Stimulated activated CD8-positive, alpha-beta memory T cell treated with anti-CD3 and anti-CD28 coated beads, Interleukin-7, amount 100 ng/mL, for 48 hours (primary cell): ENCODE data around the gene MARCHF3.

Experiments used
- DNase-seq, 2 donors: peaks; one replicate each; pipeline ENCODE4 v3.0.0-alpha.2; 2020; ENCODE audit warnings: low read depth in 1 of 2; ENCODE audit errors: extremely low read depth in 1 of 2

MARCHF3 gene

DNA sequence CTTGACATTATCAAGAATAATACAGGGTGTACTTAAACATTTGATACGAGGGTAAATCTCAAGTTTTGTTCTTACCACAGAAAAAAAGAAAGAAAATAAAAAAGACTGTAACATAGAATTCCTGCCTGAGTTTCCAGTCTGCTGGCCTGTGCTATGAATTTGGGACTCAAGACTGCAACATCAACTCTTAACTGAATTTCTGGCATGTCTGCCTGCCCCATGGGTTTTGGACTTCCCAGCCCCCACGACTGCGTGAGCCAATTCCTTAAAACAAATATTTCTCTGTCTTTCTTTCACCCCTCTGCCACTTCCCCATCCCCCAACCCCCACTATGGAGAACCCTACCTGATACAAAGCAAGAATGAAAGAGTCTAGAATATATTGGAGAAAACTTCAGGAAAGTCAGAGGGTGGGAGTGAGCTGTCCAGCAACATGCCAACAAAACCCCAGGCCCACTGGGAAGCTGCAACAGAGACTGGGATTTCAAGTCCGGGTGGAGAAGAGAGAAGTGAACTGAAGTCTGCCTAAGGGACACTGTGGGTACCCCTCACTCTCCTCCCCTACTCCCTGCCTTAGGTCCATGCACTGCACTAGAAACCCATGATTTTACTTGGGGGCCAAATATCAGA, 43.0 kb downstream of the MARCHF3 start:
- DNase-seq: no peak

DNA sequence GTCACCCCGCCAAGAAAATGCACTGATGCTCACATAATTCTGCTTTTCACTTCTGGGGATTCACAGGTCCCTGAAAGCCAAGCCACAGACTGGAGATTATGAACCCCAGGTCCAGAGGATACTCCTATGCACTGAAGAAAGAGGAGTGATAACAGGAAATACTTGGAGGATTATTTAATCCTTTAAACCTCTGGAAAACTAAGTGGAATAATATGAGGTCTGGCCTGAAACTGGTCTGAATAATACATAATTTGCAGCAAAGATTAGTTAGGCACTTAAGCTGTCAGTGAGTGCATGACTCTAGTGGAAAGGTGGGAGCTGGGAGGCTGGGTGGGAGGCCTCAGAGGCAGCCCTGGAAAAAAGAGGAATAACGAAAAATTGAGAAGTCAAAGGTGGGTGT, 45.7 kb downstream of the MARCHF3 start:
- DNase-seq: no peak

DNA sequence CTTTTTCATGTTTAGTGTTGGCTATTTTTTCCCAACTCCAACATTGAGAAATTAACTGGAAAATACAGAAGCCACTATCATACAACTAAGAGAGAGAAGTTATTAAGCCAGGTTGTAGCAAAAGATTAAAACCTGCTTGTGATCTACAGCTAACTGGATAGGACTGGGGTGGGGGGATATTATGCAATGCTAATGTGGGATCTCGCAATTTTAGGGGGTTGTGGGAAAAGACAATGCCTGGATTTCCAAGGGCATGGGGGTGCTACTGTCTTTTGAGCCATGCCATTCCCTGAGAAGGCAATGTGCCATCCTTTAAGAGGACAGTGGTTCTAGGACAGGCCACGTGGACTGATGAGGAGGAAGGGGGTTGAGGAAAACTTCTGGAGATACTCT, 46.5 kb downstream of the MARCHF3 start:
- DNase-seq: no peak

DNA sequence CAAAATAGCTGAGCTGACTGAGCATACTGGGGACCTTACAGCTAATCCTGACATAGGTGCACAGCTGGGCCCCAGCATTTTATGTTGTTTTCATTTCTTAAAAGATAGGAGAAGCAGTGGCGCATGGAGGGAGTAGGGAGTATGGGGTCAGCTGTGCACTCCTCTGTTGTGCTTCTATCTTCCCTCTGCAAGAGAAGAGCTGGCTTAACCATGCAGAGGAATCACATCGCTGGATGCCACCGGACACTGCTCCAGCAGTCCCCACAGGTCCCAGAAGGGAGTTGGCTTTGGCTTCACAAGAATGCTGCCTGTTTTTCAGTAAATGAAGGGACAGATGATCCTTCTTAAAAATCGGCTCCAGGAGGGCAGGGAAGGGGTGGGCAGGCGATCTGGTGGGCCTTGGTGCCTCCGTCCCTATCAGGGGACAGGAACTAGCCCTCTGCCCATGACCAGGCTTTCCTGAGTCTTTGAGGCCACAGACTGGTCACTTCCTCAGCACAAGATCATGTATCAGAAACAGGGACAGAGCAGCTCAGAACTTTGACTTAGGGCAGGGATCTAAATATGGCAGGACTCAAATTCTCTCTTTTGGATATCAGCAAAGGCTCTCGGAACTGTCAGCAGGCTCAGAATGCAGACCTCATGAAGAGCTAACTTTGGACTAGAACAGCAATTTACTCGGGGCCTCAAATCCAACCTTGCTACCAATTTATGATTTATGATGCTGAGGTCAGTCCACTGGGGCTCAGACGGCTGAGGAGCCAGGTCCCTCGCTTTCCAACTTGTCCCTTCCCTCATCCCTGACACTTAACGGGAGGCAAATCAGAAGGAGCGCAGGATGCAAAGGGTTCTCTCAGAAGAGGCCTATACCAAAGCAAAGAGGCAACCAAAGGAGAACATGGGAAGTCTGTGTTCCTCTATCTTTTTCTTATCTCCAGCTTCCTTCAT, 47.2 kb downstream of the MARCHF3 start:
- DNase-seq: no peak

DNA sequence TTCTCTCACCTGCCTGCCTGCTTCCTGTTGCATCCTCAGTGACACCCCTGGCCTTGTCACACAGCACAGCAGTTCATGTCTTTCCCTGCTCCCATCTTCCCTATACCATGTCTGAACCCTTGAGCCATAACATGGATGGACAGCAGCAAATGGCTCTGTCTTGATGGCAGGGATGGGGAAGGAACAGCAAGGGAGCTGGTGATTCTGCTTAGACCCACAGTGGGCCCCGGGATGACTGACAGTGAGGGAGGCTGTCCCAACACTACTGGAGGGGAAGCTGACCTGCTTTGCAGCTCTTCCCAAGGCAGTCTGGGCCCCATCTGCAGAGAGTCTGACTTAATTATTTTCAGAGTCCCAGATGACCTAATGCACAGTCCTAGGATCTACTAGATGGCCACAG, 48.2 kb downstream of the MARCHF3 start:
- no peak for DNase-seq

DNA sequence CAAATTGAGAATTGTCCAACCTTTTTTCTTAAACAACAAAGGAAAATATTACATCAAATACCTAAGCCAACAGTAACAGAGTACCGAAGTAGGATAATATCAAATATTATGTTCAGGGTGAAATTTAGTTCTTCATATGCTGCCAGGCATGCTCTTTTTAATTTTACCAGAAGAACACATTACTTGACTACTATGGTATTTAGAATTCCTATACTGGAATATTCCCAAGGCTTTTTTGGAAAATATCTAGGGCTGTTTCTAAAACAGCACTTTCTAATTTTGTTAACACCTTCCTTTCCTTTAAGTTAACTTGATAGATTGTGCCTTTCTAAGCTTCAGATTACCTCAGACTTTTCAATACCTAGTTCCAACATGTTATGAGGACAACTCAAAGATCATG, 48.7 kb downstream of the MARCHF3 start:
- no peak for DNase-seq

DNA sequence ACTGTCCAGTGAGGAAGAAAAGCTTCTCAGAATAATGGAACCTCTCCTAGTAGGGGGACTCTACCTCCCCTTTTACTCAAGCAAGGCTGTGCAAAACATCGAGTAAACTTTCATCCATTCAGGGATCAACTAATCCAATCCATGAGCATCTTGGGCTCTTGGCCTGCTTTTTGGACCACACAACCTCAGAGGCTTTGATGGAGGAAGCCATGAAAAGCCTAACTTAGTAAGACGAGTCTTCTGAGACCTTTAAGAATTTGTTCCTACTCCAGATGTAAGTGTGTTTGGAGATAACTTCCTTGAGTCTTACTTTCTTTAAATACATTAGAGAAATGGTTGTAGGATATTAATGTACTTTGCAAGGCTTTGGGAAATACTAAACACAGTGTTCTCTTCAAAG, 49.1 kb downstream of the MARCHF3 start:
- no peak for DNase-seq

DNA sequence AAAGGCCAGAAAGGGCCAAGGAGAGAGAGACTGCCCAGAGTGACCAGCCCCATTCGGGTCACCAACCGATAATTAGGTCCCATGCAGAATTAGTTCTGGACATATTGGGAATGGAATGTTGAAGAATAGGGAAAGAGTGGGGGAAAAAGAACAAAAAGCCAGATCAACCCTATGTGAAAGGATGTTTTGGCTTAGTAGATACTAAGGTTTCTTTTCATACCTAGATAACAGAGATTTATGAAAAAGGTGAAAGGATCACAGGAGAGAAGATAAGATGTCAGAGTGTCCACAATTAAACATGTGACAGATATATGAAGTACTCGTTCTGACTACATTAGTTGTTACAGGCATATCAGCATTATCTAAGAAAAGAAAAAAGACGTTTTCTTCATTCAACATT, 52.1 kb downstream of the MARCHF3 start:
- DNase-seq: no peak

DNA sequence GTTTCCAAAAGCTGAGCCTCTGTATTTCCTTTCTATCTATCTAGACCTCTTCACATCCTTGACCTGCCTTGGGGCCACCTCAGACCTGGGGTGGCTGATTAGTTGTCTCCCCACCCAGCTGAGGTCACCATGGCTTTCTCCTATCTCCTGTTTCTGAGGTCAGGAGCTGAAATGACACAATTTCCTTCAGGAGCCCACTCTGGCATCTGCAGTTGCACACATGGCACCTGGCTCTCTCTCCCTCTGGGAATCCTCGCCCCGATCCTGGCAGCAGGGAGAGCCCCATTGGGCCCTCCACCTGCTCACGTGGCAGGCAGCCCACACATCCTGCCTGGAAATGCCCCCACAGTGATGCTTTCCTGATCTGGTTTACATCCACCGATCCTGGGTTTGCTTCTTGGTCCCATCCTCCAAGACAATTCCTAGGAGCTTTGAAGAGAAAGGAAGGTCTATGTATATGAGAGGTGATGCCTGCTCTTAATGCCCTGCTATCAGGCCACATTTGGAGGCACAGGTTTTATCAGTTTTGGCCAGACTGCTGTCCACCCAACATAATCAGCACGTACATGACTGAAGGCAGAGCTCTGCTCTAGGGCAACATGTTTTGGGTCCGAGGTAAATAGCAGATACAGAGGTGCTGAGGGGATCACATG, 53.7 kb downstream of the MARCHF3 start:
- no peak for DNase-seq

DNA sequence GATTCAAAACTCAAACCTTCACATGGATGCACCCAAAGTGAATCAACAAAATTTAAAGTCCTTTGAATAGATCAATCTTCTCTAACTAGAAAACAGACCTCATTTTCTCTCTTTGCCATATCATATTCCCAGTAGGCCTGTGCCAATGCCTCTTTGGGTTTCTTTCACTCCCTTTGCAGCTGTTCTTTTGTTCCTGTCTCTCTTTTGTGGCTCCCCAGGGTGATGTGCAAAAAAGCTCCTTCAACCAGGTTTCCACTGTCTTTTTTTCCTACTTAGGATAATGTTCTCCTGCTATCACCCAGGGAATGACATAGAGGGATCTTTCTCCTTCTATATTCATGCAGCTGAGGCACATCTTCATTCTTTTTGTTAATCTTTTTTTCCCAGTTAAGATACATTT, 54.6 kb downstream of the MARCHF3 start:
- DNase-seq: no peak

DNA sequence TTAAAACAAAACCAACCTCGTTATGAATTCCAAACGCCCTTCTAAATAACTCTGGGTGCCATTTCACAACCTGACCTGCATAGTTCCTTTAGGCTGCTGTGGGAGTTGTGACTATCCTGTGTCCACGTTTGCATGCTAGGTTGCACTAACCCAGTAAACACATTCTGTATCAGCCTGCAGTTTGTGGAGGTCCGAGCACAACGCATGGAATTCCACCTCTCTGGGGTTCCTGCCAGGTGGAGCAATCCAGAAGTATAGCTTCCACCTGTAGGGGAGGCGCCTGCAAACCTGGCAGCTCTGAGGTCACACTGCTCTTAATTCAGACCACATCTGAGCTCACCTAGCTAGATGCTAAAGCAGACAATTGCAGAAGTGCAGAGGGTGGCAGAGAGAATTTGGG, 57.2 kb downstream of the MARCHF3 start:
- no peak for DNase-seq

DNA sequence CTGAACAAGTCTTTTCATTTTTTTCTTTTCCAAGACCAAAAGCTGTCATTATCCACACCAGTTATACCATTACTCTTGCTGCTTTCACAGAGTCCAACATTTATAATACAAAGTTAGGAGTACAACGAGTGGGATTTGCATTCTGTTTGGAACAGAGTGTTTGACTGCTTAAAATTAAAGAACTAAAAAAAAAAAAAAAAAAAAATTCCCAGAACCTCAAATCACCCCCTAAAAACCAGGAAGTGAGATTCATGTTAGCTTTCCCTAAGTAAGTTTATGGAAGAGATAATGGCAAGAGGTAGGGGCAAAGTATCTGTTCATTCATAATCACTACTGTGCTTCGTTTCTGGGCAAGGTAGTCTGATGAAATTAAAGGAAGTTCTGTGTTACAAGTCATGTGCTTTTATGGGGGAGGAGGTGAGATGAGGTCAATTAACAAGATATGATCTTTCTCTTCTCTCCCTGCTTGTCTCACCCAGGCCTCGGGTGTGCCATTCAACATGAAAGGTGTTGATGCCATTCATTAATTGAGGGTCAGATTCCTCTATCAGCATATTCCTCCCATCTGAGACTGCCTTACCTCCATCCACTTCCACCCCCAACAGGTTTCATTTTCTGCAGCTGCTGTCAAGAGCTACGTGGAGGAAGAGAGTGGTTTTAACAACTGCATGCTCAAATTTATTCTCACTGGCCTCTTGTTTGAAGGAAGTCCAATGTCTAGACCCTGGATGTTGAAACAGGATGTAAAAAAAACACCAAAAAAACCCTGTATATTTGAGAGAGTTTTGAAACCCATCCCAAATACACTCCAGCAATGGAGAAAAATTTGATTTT, 58.1 kb downstream of the MARCHF3 start:
- no peak for DNase-seq

DNA sequence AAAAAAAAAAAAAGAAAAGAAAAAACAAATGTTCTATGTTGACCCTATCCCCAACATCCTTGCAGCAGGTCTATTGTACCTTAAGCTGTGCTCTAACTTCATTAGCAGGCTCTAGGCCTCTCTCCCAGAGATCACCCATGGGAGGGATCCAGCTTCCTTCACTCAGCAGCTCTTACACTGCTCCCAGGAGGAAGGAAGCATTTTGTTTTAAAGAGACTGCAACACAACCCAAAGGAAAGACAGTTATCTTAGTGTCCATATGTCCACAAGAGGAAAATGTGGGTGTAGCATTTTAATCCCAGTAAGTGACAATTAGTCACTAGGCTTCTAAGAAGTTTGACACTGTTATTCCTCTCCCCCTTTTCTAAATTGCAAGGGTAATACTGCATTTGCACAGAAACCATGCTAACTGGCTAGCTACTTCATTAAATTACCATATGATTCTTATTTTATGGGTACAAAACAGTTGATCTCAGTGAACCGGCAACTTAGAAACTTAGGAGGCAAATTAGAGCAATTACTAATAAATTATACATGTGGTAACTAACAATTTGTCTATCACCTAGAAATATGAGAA, 58.8 kb downstream of the MARCHF3 start:
- no peak for DNase-seq

DNA sequence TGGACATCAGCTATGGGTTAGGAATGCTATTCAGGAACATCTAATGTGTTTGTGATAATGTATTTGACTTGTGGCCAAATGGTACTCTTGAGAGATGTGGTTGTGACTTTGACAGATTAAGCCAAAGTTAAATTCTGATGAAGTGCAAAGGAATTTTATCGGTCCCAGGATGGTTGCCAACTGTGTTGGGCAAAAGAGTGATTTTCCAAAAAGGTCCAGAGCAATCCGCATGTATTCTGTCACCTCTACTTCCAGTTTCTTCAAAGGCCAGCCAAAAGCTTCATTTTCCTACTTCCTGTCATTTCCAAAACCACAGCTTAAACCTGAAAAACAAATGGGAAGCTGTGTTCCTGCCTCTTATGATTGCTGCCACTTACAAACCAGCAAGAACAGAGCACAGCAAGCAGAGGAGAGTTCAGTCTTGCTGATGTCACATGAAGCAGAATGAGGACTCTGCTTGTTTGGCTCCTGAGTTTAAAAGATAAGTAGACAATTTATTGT, 59.8 kb downstream of the MARCHF3 start:
- no peak for DNase-seq

DNA sequence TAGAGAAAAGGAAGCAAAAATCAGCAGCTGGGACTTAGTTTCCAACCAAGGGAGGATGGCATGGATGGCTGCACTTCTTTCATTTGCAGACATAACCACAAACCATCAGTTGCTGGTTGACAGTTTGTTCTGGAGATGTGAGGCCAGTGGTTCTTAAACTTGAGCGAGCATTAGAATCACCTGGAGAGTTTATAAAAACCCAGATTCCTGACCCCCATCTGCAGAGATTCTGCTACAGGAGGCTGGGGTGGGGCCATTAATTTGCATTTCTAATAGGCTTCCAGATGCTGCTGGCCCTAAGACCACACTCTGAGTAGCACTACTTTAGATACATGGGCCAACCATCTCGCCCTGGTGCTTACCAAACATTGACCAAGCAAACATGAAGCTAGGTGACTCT, 60.8 kb downstream of the MARCHF3 start:
- DNase-seq: no peak

DNA sequence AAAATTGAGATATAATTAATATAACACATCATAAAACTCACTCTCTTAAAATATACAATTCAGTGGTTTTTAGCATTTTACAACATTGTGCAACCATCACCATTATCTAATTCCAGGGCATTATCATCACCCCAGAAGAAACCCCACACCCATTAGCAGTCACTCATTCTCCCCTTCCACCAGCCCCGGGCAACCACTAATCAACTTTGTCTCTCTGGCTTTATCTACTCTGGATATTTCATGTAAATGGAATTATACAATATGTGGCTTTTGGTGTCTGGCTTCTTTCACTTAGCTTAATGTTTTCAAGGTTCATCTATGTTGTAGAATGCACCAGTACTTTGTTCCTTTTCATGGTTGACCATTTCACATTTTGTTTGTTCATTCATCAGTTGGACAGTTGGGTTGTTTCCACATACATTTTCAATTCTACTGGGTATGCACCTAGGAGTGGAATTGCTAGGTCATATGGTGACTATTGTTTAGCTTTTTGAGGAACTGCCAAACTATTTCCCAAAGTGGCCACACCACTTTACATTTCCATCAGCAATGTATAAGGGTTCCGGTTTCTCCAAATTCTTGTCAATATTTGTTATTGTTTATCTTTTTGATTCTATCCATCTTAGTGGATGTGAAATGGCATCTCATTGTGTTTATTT, 62.4 kb downstream of the MARCHF3 start:
- DNase-seq: no peak

DNA sequence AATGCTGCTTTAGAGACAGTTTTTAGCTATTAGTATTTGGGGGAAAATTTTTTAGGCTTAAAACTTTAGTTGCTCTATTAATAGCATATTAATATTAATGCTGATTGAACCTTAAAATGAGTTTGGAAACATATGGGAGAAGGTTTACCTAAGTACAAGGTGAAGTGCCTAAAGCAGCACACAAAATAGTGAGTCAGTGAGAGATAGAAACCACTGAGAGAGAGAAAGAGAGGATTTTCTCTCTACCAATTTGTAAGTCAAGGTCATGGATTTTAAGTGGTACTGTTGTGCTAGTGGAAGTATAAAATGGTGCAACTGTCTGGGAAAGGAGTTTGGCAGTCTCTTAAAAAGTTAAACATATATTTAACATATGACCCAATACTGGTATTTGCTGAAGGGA, 64.9 kb downstream of the MARCHF3 start:
- no peak for DNase-seq

DNA sequence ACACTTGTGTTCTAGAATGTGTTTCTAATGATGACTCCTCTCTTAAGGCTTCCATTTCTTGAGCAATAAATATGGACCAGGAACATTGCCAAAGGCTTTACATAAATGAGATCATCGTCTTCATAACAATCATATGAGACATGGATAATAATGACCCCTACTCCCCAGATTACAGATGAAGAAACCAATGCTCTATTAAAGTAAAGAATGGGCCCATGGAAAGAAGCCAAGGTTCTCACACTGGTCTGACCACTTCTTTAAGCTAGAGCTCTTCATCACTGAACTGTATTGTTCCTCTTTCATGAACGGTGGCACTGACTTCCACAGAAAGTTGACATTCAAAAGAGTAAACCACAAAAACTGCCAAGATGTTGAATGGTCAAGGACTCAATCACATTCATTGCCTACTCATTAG, 65.3 kb downstream of the MARCHF3 start:
- DNase-seq: no peak

DNA sequence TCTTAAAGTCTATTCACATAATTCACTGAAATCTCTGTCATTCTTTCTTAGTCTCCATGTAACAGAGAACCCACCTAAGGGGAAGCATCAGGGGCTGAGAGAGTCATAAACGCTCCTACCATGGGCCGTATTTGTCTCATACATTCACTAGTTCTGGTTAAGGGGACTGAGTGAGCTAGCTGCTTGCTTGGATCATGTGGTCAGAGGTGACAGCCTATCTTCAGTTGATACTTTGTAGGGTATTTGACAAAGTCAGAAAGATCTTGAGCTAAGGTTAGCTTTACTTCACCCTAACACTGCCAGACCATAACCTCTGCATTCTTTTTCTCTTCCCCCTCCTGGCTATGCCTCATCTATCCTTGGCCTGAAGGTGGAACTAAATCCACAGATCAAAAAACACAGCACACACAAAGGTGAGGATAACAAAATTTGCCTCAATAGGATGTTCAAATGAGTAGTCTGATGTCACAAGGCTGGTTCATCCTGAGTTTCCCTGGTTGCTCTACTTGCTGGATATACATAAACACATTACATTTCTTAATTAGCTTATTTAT, 66.5 kb downstream of the MARCHF3 start:
- DNase-seq: no peak

DNA sequence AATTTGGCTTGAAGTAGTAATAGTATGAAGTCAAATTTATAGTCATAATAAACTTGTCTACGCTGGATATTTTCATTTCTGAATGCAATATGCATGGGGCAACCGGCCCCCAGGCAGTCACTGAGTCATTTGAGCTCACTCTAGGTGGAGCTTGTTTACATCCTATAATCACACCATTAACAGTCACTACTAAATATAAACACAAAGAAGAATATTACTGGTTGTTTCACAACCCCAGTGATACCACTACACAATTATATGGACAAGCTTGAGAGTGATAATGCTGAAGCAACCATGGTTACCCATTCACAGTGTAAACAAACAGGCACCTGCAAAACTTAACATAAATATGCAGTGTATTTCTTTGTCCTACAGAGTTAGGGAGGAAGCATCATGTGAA, 68.7 kb downstream of the MARCHF3 start:
- DNase-seq: no peak
